Smooth muscle cell (in vitro differentiated cells): ENCODE data around the gene THBS3. TPM values are rescaled to one million over a fixed set of nuclear protein-coding genes. Genes with fewer than 3 reads are reported as not detected.

Experiments
- DNase-seq: peaks from one replicate; lab custom pipeline; 2025; ENCODE audit not compliant: unreplicated experiment; lab: John Stamatoyannopoulos, UW
- H2AFZ ChIP-seq: fragments of 200-600 bp; sonication (generic); 2 replicates; pipeline ENCODE4 v1.6.0; 2016; ENCODE audit warnings: antibody characterized with exemption, low read depth, mild to moderate bottlenecking
- H3F3A ChIP-seq: fragments of 200-600 bp; sonication (generic); 2 replicates; pipeline ENCODE4 v1.6.0; 2017; ENCODE audit warnings: antibody characterized with exemption, low read depth
- H3K27ac ChIP-seq: fragments of 200-600 bp; sonication (generic); 2 replicates; pipeline ENCODE4 v1.5.1; 2016; ENCODE audit warnings: low read depth, mild to moderate bottlenecking
- H3K27me3 ChIP-seq: fragments of 200-600 bp; sonication (generic); 2 replicates; pipeline ENCODE4 v1.6.1; 2016; ENCODE audit warnings: low read depth, mild to moderate bottlenecking
- H3K36me3 ChIP-seq: fragments of 200-600 bp; sonication (generic); 2 replicates; pipeline ENCODE4 v1.5.1; 2016; ENCODE audit warnings: low read depth
- H3K4me1 ChIP-seq: fragments of 200-600 bp; sonication (generic); 2 replicates; pipeline ENCODE4 v1.5.1; 2016; ENCODE audit warnings: low read depth
- H3K4me2 ChIP-seq: fragments of 200-600 bp; sonication (generic); 2 replicates; pipeline ENCODE4 v1.6.0; 2016; ENCODE audit warnings: mild to moderate bottlenecking
- H3K4me3 ChIP-seq: fragments of 200-600 bp; sonication (generic); 2 replicates; pipeline ENCODE4 v1.5.1; 2016; ENCODE audit warnings: mild to moderate bottlenecking
- H3K79me2 ChIP-seq: fragments of 200-600 bp; sonication (generic); 2 replicates; pipeline ENCODE4 v1.6.0; 2016; ENCODE audit warnings: low read depth, mild to moderate bottlenecking
- H3K9ac ChIP-seq: fragments of 200-600 bp; sonication (generic); 2 replicates; pipeline ENCODE4 v1.6.0; 2016; ENCODE audit warnings: low read depth
- H3K9me3 ChIP-seq: fragments of 200-600 bp; sonication (generic); replicated peaks from 2 replicates; pipeline ENCODE4 v1.5.1; 2016; ENCODE audit warnings: low read depth
- H4K20me1 ChIP-seq: fragments of 200-600 bp; sonication (generic); 2 replicates; pipeline ENCODE4 v1.6.0; 2016; ENCODE audit warnings: low read depth
- CTCF ChIP-seq: fragments of 200-600 bp; sonication (generic); IDR thresholded peaks from 2 replicates; pipeline ENCODE4 v1.5.1; 2017; ENCODE audit warnings: borderline replicate concordance, mild to moderate bottlenecking, antibody characterized with exemption; ENCODE audit not compliant: insufficient read depth, poor library complexity, severe bottlenecking
- WGBS: methylation state at CpG from one replicate; pipeline ENCODE4 v1.1.7; 2016; ENCODE audit warnings: low lambda C conversion rate; 5-methylcytosine and 5-hydroxymethylcytosine counted together
- polyA plus RNA-seq: library from polyadenylated mRNA; unstranded; fragments of >200 nt; fragmentation: Nextera tagmentation; extraction: Ambion mirVana; gene quantifications from 2 replicates; pipeline ENCODE4 v1.2.1, GENCODE V29; 2016
- total RNA-seq: library from RNA; depleted of rRNA; stranded (reverse); fragments of >200 nt; gene quantifications from 2 replicates; pipeline ENCODE4 v1.2.3, GENCODE V29; 2014

The THBS3 gene
- total and polyA plus RNA-seq, 2 experiments from 2014 or later, result 20.1 to 28.5 TPM

GRCh38 chr1:155176544-155177071 lies 31.1 kb downstream of the THBS3 start:
- peak; percentile 78 for TF ChIP-seq CTCF
- Histone ChIP-seq H3K9me3 (no peaks in the 10 kb centered on the region), H2AFZ (no peak overlapping the region), H3K4me1 (peaks cover 5% of the 10 kb centered on the region), H3K36me3 (no peaks in the 10 kb centered on the region), H3K27ac (no peak overlapping the region), H3K27me3 (no peaks in the 10 kb centered on the region), H3K9ac (no peak overlapping the region), H3F3A (no peaks in the 10 kb centered on the region), H4K20me1 (no peaks in the 10 kb centered on the region), H3K79me2 (peaks cover 8% of the 10 kb centered on the region), H3K4me3 (no peak overlapping the region), H3K4me2 (no peak overlapping the region)
- WGBS, result 70% methylated on average over 8 of the region's 8 CpGs
- DNase-seq, result peak; percentile 26

- no peak overlapping the region for H3K4me2 ChIP-seq
- 91% methylated on average over 7 of the region's 9 CpGs for WGBS
- no peak overlapping the region for H2AFZ ChIP-seq
- H3K79me2 ChIP-seq, result peaks cover 14% of the 10 kb centered on the region
- TF ChIP-seq CTCF, result no peak
- H3K4me1 ChIP-seq, result peaks cover 5% of the 10 kb centered on the region
- H3K36me3 ChIP-seq, result no peaks in the 10 kb centered on the region
- H3K9me3 ChIP-seq, result no peaks in the 10 kb centered on the region
- H3K4me3 ChIP-seq, result no peak overlapping the region
- no peak overlapping the region for H3K9ac ChIP-seq
- no peaks in the 10 kb centered on the region for H3K27me3 ChIP-seq
- no peaks in the 10 kb centered on the region for H3F3A ChIP-seq
- no peak overlapping the region for H3K27ac ChIP-seq
- H4K20me1 ChIP-seq, result no peaks in the 10 kb centered on the region
- DNase-seq, result no peak
Measured at GRCh38 chr1:155175927-155176371, 31.7 kb downstream of the THBS3 start.

- WGBS, result 88% methylated on average over 6 of the region's 12 CpGs
- no peak for DNase-seq
Measured at GRCh38 chr1:155175281-155175926, 32.3 kb downstream of the THBS3 start.

More at GRCh38 chr1:155175281-155175926, 32.3 kb downstream of the THBS3 start:
- Histone ChIP-seq H3K79me2 (peaks cover 16% of the 10 kb centered on the region), H3K27me3 (no peaks in the 10 kb centered on the region), H3K4me2 (no peak overlapping the region), H3K4me3 (no peak overlapping the region), H3K4me1 (peaks cover 5% of the 10 kb centered on the region), H3F3A (no peaks in the 10 kb centered on the region), H4K20me1 (no peaks in the 10 kb centered on the region), H3K27ac (no peak overlapping the region), H3K9me3 (no peaks in the 10 kb centered on the region), H3K9ac (no peak overlapping the region), H3K36me3 (no peaks in the 10 kb centered on the region), H2AFZ (no peak overlapping the region)
- TF ChIP-seq CTCF, result no peak
